ENCODE results near the gene ANO10.

ANO10 gene

GRCh38 chr3:43423639-43424038 lies 198.2 kb downstream of the ANO10 start:
- no peak for TF ChIP-seq JUND (IDR thresholded peaks at IDR 0.05; ENCODE audit: low read depth)
- in situ Hi-C loops (cut with HindIII; ENCODE audit: low pct_unique_long_range_greater_than_20kb, low sequenced_read_pairs), result no loop called here
- DNase-seq (ENCODE audit: low read depth in 1 of 2, low spot score in 1 of 2), result no peak

- no peak for DNase-seq (ENCODE audit: low read depth in 1 of 2, low spot score in 1 of 2)
- in situ Hi-C loops (cut with HindIII; ENCODE audit: low pct_unique_long_range_greater_than_20kb, low sequenced_read_pairs), result no loop called here
- TF ChIP-seq JUND (IDR thresholded peaks at IDR 0.05; ENCODE audit: low read depth), result no peak
Observed at GRCh38 chr3:43423142-43423541, 198.7 kb downstream of the ANO10 start.

- DNase-seq (ENCODE audit: low read depth in 1 of 2, low spot score in 1 of 2), result peak in 1 of 2 experiments; percentile 69
- TF ChIP-seq JUND (IDR thresholded peaks at IDR 0.05; ENCODE audit: low read depth), result no peak
- in situ Hi-C loops (cut with HindIII; ENCODE audit: low pct_unique_long_range_greater_than_20kb, low sequenced_read_pairs), result no loop called here
Observed at GRCh38 chr3:43418601-43419272, 203.1 kb downstream of the ANO10 start.

GRCh38 chr3:43417133-43417532 lies 204.7 kb downstream of the ANO10 start:
- in situ Hi-C loops (cut with HindIII; ENCODE audit: low pct_unique_long_range_greater_than_20kb, low sequenced_read_pairs), result no loop called here
- no peak for DNase-seq (ENCODE audit: low read depth in 1 of 2, low spot score in 1 of 2)
- TF ChIP-seq JUND (IDR thresholded peaks at IDR 0.05; ENCODE audit: low read depth), result no peak

- no peak for TF ChIP-seq JUND (IDR thresholded peaks at IDR 0.05; ENCODE audit: low read depth)
- in situ Hi-C loops (cut with HindIII; ENCODE audit: low pct_unique_long_range_greater_than_20kb, low sequenced_read_pairs), result no loop called here
Observed at GRCh38 chr3:43415088-43415487, 206.7 kb downstream of the ANO10 start.

GRCh38 chr3:43413676-43414368 lies 208.0 kb downstream of the ANO10 start:
- TF ChIP-seq JUND (IDR thresholded peaks at IDR 0.05; ENCODE audit: low read depth), result no peak
- DNase-seq (ENCODE audit: low read depth in 1 of 2, low spot score in 1 of 2), result peak in 1 of 2 experiments; percentile 47
- in situ Hi-C loops (cut with HindIII; ENCODE audit: low pct_unique_long_range_greater_than_20kb, low sequenced_read_pairs), result no loop called here

More at GRCh38 chr3:43415088-43415487, 206.7 kb downstream of the ANO10 start:
- no peak for DNase-seq (ENCODE audit: low read depth in 1 of 2, low spot score in 1 of 2)

GRCh38 chr3:43411429-43411828 lies 210.4 kb downstream of the ANO10 start:
- in situ Hi-C loops (cut with HindIII; ENCODE audit: low pct_unique_long_range_greater_than_20kb, low sequenced_read_pairs), result no loop called here
- DNase-seq (ENCODE audit: low read depth in 1 of 2, low spot score in 1 of 2), result no peak

GRCh38 chr3:43410592-43410991 lies 211.2 kb downstream of the ANO10 start:
- no peak for DNase-seq (ENCODE audit: low read depth in 1 of 2, low spot score in 1 of 2)
- in situ Hi-C loops (cut with HindIII; ENCODE audit: low pct_unique_long_range_greater_than_20kb, low sequenced_read_pairs), result no loop called here
- no peak for TF ChIP-seq JUND (IDR thresholded peaks at IDR 0.05; ENCODE audit: low read depth)

More at GRCh38 chr3:43411429-43411828, 210.4 kb downstream of the ANO10 start:
- TF ChIP-seq JUND (IDR thresholded peaks at IDR 0.05; ENCODE audit: low read depth), result no peak

GRCh38 chr3:43409506-43409905 lies 212.3 kb downstream of the ANO10 start:
- no peak for TF ChIP-seq JUND (IDR thresholded peaks at IDR 0.05; ENCODE audit: low read depth)
- DNase-seq (ENCODE audit: low read depth in 1 of 2, low spot score in 1 of 2), result no peak
- in situ Hi-C loops (cut with HindIII; ENCODE audit: low pct_unique_long_range_greater_than_20kb, low sequenced_read_pairs), result no loop called here

- no peak for TF ChIP-seq JUND (IDR thresholded peaks at IDR 0.05; ENCODE audit: low read depth)
- DNase-seq (ENCODE audit: low read depth in 1 of 2, low spot score in 1 of 2), result no peak
- in situ Hi-C loops (cut with HindIII; ENCODE audit: low pct_unique_long_range_greater_than_20kb, low sequenced_read_pairs), result no loop called here
Observed at GRCh38 chr3:43406643-43407023, 215.2 kb downstream of the ANO10 start.

- no peak for DNase-seq (ENCODE audit: low read depth in 1 of 2, low spot score in 1 of 2)
- in situ Hi-C loops (cut with HindIII; ENCODE audit: low pct_unique_long_range_greater_than_20kb, low sequenced_read_pairs), result no loop called here
- no peak for TF ChIP-seq JUND (IDR thresholded peaks at IDR 0.05; ENCODE audit: low read depth)
Observed at GRCh38 chr3:43405888-43406642, 215.7 kb downstream of the ANO10 start.

- DNase-seq (ENCODE audit: low read depth in 1 of 2, low spot score in 1 of 2), result no peak
- no peak for TF ChIP-seq JUND (IDR thresholded peaks at IDR 0.05; ENCODE audit: low read depth)
- in situ Hi-C loops (cut with HindIII; ENCODE audit: low pct_unique_long_range_greater_than_20kb, low sequenced_read_pairs), result no loop called here
Observed at GRCh38 chr3:43400781-43401730, 220.8 kb downstream of the ANO10 start.

Measured in T47D (cell line).